Measurements from ENCODE around the gene CXCL17.

DNA sequence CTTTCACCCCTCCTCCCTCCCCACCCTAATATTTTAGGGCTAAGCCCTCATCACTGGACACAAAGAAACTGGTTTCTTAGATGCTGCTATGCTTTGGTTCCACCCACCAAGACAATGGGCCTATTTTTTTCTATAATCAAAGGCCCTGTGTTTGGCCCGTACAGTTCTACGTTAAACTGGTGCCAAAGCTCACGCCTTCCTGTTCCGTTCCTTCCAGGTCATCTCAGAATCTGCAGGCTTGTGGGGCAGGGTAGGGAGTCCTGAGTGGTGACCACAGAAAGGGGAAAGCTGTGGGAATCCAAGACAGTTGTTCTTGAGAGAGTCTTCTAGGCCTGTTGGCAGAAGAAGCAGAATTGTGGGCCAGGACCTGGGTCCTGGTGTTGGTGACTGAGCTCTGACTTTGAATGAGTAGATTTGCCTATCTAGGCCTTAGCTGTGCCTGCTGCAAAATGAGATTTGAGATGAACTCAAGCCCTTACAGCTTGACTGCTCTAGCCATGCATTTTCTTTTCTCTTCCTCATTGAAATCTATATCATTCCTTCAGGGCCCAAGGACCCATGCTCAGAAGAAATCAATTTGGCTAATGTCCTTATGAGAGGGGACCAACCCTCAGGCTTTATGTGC lies 19.1 kb upstream of the CXCL17 start:
- TF ChIP-seq POLR2A (IDR thresholded peaks at IDR 0.05) (no peak), POLR2AphosphoS5 (IDR thresholded peaks at IDR 0.05) (no peak)
- TF ChIP-seq, protein P1, sequence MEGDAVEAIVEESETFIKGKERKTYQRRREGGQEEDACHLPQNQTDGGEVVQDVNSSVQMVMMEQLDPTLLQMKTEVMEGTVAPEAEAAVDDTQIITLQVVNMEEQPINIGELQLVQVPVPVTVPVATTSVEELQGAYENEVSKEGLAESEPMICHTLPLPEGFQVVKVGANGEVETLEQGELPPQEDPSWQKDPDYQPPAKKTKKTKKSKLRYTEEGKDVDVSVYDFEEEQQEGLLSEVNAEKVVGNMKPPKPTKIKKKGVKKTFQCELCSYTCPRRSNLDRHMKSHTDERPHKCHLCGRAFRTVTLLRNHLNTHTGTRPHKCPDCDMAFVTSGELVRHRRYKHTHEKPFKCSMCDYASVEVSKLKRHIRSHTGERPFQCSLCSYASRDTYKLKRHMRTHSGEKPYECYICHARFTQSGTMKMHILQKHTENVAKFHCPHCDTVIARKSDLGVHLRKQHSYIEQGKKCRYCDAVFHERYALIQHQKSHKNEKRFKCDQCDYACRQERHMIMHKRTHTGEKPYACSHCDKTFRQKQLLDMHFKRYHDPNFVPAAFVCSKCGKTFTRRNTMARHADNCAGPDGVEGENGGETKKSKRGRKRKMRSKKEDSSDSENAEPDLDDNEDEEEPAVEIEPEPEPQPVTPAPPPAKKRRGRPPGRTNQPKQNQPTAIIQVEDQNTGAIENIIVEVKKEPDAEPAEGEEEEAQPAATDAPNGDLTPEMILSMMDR (IDR thresholded peaks at IDR 0.05): no peak

All from prostate gland (tissue), 2 donors.